Chondrocyte (in vitro differentiated cells): Measurements from ENCODE around the gene SP110. TPM values are rescaled to one million over a fixed set of nuclear protein-coding genes. Genes with fewer than 3 reads are reported as not detected.

ENCODE experiments used
- DNase-seq: peaks from one replicate; pipeline ENCODE4 v3.0.0; 2021; ENCODE audit warnings: mixed read lengths, low spot score
- H3K27ac Mint-ChIP-seq: one replicate; pipeline ENCODE4 v1.8.0; 2021; ENCODE audit warnings: mild to moderate bottlenecking, moderate library complexity, mixed read lengths; ENCODE audit not compliant: unreplicated experiment
- H3K27me3 Mint-ChIP-seq: 2 replicates; pipeline ENCODE4 v1.8.0; 2021; ENCODE audit warnings: low read depth, mixed read lengths
- H3K36me3 Mint-ChIP-seq: 2 replicates; pipeline ENCODE4 v1.8.0; 2021; ENCODE audit warnings: low read depth, mixed read lengths
- H3K4me1 Mint-ChIP-seq: 2 replicates; pipeline ENCODE4 v1.8.0; 2021; ENCODE audit warnings: low read depth, mild to moderate bottlenecking, mixed read lengths
- H3K4me3 Mint-ChIP-seq: one replicate; pipeline ENCODE4 v1.8.0; 2021; ENCODE audit warnings: mild to moderate bottlenecking, moderate library complexity, mixed read lengths; ENCODE audit not compliant: unreplicated experiment
- H3K9me3 Mint-ChIP-seq: 2 replicates; pipeline ENCODE4 v1.8.0; 2021; ENCODE audit warnings: low read depth, mixed read lengths
- CTCF ChIP-seq: fragments of 200-600 bp; sonication (generic); IDR thresholded peaks from 2 replicates; pipeline ENCODE4 v1.5.0; 2021; ENCODE audit warnings: antibody characterized with exemption, mild to moderate bottlenecking, moderate library complexity
- total RNA-seq: library from RNA; stranded (reverse); gene quantifications from 3 replicates; pipeline ENCODE4 v1.2.1, GENCODE V29; 2021

Gene SP110
- total RNA-seq, 1 donor from 2014 or later = 12.9 TPM

- Mint-ChIP-seq H3K36me3 (no peaks in the 10 kb centered on the region), H3K4me3 (no peak overlapping the region), H3K27me3 (no peaks in the 10 kb centered on the region), H3K9me3 (no peaks in the 10 kb centered on the region), H3K4me1 (peaks cover 9% of the 10 kb centered on the region), H3K27ac (no peak overlapping the region)
- no peak for DNase-seq
- no peak for TF ChIP-seq CTCF
Observed at GRCh38 chr2:230134496-230135129, 85.2 kb downstream of the SP110 start.

GRCh38 chr2:230131366-230131765 is 88.4 kb downstream of the SP110 start:
- no peak for TF ChIP-seq CTCF
- Mint-ChIP-seq H3K36me3 (no peaks in the 10 kb centered on the region), H3K27me3 (no peaks in the 10 kb centered on the region), H3K27ac (no peak overlapping the region), H3K4me1 (peaks cover 9% of the 10 kb centered on the region), H3K9me3 (no peaks in the 10 kb centered on the region), H3K4me3 (no peak overlapping the region)
- DNase-seq = no peak

GRCh38 chr2:230130668-230131364 is 89.0 kb downstream of the SP110 start:
- no peaks in the 10 kb centered on the region for H3K27me3 Mint-ChIP-seq
- no peaks in the 10 kb centered on the region for H3K36me3 Mint-ChIP-seq
- no peaks in the 10 kb centered on the region for H3K9me3 Mint-ChIP-seq
- H3K4me1 Mint-ChIP-seq = peaks cover 9% of the 10 kb centered on the region
- H3K27ac Mint-ChIP-seq = peak overlapping the region; percentile 62
- DNase-seq = no peak
- TF ChIP-seq CTCF = no peak
- no peak overlapping the region for H3K4me3 Mint-ChIP-seq

- Mint-ChIP-seq H3K36me3 (no peaks in the 10 kb centered on the region), H3K4me1 (peaks cover 9% of the 10 kb centered on the region), H3K27me3 (no peaks in the 10 kb centered on the region), H3K9me3 (no peaks in the 10 kb centered on the region), H3K27ac (no peak overlapping the region), H3K4me3 (no peak overlapping the region)
- no peak for DNase-seq
- no peak for TF ChIP-seq CTCF
Observed at GRCh38 chr2:230129343-230129742, 90.4 kb downstream of the SP110 start.

GRCh38 chr2:230128623-230129342 is 91.0 kb downstream of the SP110 start:
- DNase-seq = no peak

More at GRCh38 chr2:230128623-230129342, 91.0 kb downstream of the SP110 start:
- Mint-ChIP-seq H3K4me3 (no peak overlapping the region), H3K9me3 (no peaks in the 10 kb centered on the region), H3K36me3 (no peaks in the 10 kb centered on the region), H3K27me3 (no peaks in the 10 kb centered on the region), H3K27ac (no peak overlapping the region), H3K4me1 (peaks cover 9% of the 10 kb centered on the region)
- TF ChIP-seq CTCF = no peak
